SK-N-SH treated with all-trans-retinoic acid at 6 μM for 48 hours (cell line): ENCODE results near the gene PRKCZ.

Experiments used
- CREB5 ChIP-seq: fragments of 250-450 bp; sonication (Bioruptor Pico); IDR thresholded peaks from 2 replicates; pipeline ENCODE4 v1.5.1; 2020; ENCODE audit warnings: low read depth, mild to moderate bottlenecking, moderate library complexity
- CSDC2 ChIP-seq: fragments of 250-450 bp; sonication (Bioruptor Pico); IDR thresholded peaks from 2 replicates; pipeline ENCODE4 v1.5.0; 2020; ENCODE audit warnings: mild to moderate bottlenecking, moderate library complexity
- GLIS3 ChIP-seq: fragments of 250-450 bp; sonication (Bioruptor Pico); IDR thresholded peaks from 2 replicates; pipeline ENCODE4 v1.5.0; 2020; ENCODE audit warnings: mild to moderate bottlenecking, moderate library complexity
- ISL1 ChIP-seq: fragments of 250-450 bp; sonication (Bioruptor Pico); IDR thresholded peaks from 2 replicates; pipeline ENCODE4 v2.1.2; 2022; ENCODE audit warnings: mild to moderate bottlenecking, moderate library complexity
- RARB ChIP-seq: fragments of 250-450 bp; sonication (Bioruptor Pico); IDR thresholded peaks from 2 replicates; pipeline ENCODE4 v1.8.0; 2021; ENCODE audit warnings: mild to moderate bottlenecking, moderate library complexity
- ZNF565 ChIP-seq: fragments of 450-650 bp; formaldehyde crosslinking; conservative IDR thresholded peaks from 2 replicates; pipeline ENCODE4 v1.5.0; 2020; ENCODE audit warnings: low read depth, mild to moderate bottlenecking, moderate library complexity

GRCh38 chr1:2082064-2082463, 31.9 kb downstream of the PRKCZ start:
- no peak for TF ChIP-seq ISL1
- TF ChIP-seq CREB5 (CRISPR knock-in tag) = no peak
- TF ChIP-seq RARB (CRISPR knock-in tag) = no peak
- no peak for TF ChIP-seq GLIS3 (CRISPR knock-in tag)
- no peak for TF ChIP-seq CSDC2
- no peak for TF ChIP-seq ZNF565 (CRISPR knock-in tag)
